ENCODE measurements around the gene DHRS7. TPM values are rescaled to one million over a fixed set of nuclear protein-coding genes. Genes with fewer than 3 reads are reported as not detected.

Gene DHRS7
- 69.3 TPM for total RNA-seq
- long read RNA-seq, transcript DHRS7-209 (7 exons, 1,322 nt), result major isoform, 122 of 131 reads
- long read RNA-seq, partial matches to known transcripts, result 0 of 131 reads
- long read RNA-seq, other reads (novel, unspliced or antisense), result 7 of 131 reads

GRCh38 chr14:60164712-60165546, at the start of gene DHRS7:
TSS of gene DHRS7 (minus strand) at chr14:60165398. CDS start at chr14:60165309, 89 bp downstream.
- DNase-seq, result peak; percentile 94
- H3K27ac ChIP-seq, result peak within 1 kb of the TSS; percentile 98
- H3K36me3 ChIP-seq, result no peaks in the 10 kb centered on the region
- peaks cover 34% of the 10 kb centered on the region for H3K4me1 ChIP-seq
- intact Hi-C loops (cut with DNase I), result loop anchor here (10.0 kb wide), 1 partner anchor 70 kb away; the partner anchor contains the start of gene PCNX4
- H3K27me3 ChIP-seq, result no peaks in the 10 kb centered on the region
- peak; percentile 43 for TF ChIP-seq CTCF (IDR thresholded peaks at IDR 0.05)
- peak; percentile 98 for ATAC-seq
- no peaks in the 10 kb centered on the region for H3K9me3 ChIP-seq
- H3K4me3 ChIP-seq, result peak within 1 kb of the TSS; percentile 95

GRCh38 chr14:60214415-60215126, 49.4 kb upstream of the DHRS7 start:
- DNase-seq (no peak), ATAC-seq (no peak)
- H3K4me3 ChIP-seq, result no peak overlapping the region
- no peaks in the 10 kb centered on the region for H3K27me3 ChIP-seq
- H3K27ac ChIP-seq, result no peak overlapping the region
- no peaks in the 10 kb centered on the region for H3K4me1 ChIP-seq
- intact Hi-C loops (cut with DNase I), result no loop called here
- TF ChIP-seq CTCF (IDR thresholded peaks at IDR 0.05), result no peak
- H3K36me3 ChIP-seq, result no peaks in the 10 kb centered on the region
- no peaks in the 10 kb centered on the region for H3K9me3 ChIP-seq

- DNase-seq (no peak), ATAC-seq (no peak)
- no peak for TF ChIP-seq CTCF (IDR thresholded peaks at IDR 0.05)
- no peaks in the 10 kb centered on the region for H3K36me3 ChIP-seq
- no peaks in the 10 kb centered on the region for H3K4me1 ChIP-seq
- H3K27ac ChIP-seq, result no peak overlapping the region
- no peak overlapping the region for H3K4me3 ChIP-seq
- H3K9me3 ChIP-seq, result no peaks in the 10 kb centered on the region
- intact Hi-C loops (cut with DNase I), result no loop called here
- H3K27me3 ChIP-seq, result no peaks in the 10 kb centered on the region
Observed at GRCh38 chr14:60214003-60214402, 48.8 kb upstream of the DHRS7 start.

GRCh38 chr14:60212503-60213371, 47.5 kb upstream of the DHRS7 start:
- DNase-seq, result no peak
- Histone ChIP-seq H3K9me3 (no peaks in the 10 kb centered on the region), H3K4me1 (no peaks in the 10 kb centered on the region)

More at GRCh38 chr14:60212503-60213371, 47.5 kb upstream of the DHRS7 start:
- no peaks in the 10 kb centered on the region for H3K36me3 ChIP-seq
- intact Hi-C loops (cut with DNase I), result no loop called here
- H3K4me3 ChIP-seq, result no peak overlapping the region
- TF ChIP-seq CTCF (IDR thresholded peaks at IDR 0.05), result no peak
- no peak overlapping the region for H3K27ac ChIP-seq
- no peaks in the 10 kb centered on the region for H3K27me3 ChIP-seq
- ATAC-seq, result no peak
